HepG2 (cell line): ENCODE data around the gene MAP3K14. TPM values are rescaled to one million over a fixed set of nuclear protein-coding genes. Genes with fewer than 3 reads are reported as not detected.

Experiments used
- ARHGAP35 ChIP-seq: sonication (generic); formaldehyde crosslinking; IDR thresholded peaks from 2 replicates; pipeline ENCODE4 v1.9.0; 2022; ENCODE audit warnings: mild to moderate bottlenecking, inconsistent platforms, moderate library complexity, missing genetic modification reagents, borderline replicate concordance
- ATM ChIP-seq: fragments of 450-650 bp; IDR thresholded peaks from 2 replicates; pipeline ENCODE4 v1.7.1; 2017; ENCODE audit warnings: mild to moderate bottlenecking, borderline replicate concordance
- FLYWCH1 ChIP-seq: sonication (generic); formaldehyde crosslinking; IDR thresholded peaks from 2 replicates; pipeline ENCODE4 v1.8.1; 2023; ENCODE audit warnings: mild to moderate bottlenecking, missing genetic modification reagents
- IKZF1 ChIP-seq: fragments of 450-650 bp; IDR thresholded peaks from 2 replicates; pipeline ENCODE4 v1.7.1; 2016
- MAFK ChIP-seq, 2 experiments: IDR thresholded peaks in 1 of 2; conservative IDR thresholded peaks in 1 of 2; 2 replicates each; pipeline ENCODE4 v1.6.1; 2011; ENCODE audit warnings: improper control_type of control experiment in 2 of 2, low read length in 2 of 2
- MBNL3 ChIP-seq: fragments of 250-450 bp; sonication (Bioruptor Pico); conservative IDR thresholded peaks from 2 replicates; pipeline ENCODE4 v1.8.0; 2022; ENCODE audit warnings: mild to moderate bottlenecking, inconsistent platforms
- NFE2 ChIP-seq: sonication (generic); formaldehyde crosslinking; IDR thresholded peaks from 2 replicates; pipeline ENCODE4 v1.4.0; 2020; ENCODE audit warnings: missing genetic modification reagents
- NFYB ChIP-seq: sonication (generic); formaldehyde crosslinking; IDR thresholded peaks from 2 replicates; pipeline ENCODE4 v1.4.0; 2020; ENCODE audit warnings: missing genetic modification reagents
- PCBP1 ChIP-seq: fragments of 200-400 bp; formaldehyde crosslinking; IDR thresholded peaks from 2 replicates; pipeline ENCODE4 v1.6.1; 2017; ENCODE audit warnings: mild to moderate bottlenecking, low read depth, low read length, borderline replicate concordance
- TBP ChIP-seq: sonication (generic); formaldehyde crosslinking; IDR thresholded peaks from 2 replicates; pipeline ENCODE4 v1.5.0; 2020; ENCODE audit warnings: missing genetic modification reagents
- ZBTB42 ChIP-seq: sonication (generic); formaldehyde crosslinking; IDR thresholded peaks from 2 replicates; pipeline ENCODE4 v1.5.0; 2020; ENCODE audit warnings: mild to moderate bottlenecking, missing genetic modification reagents
- ZNF136 ChIP-seq: sonication (generic); formaldehyde crosslinking; IDR thresholded peaks from 2 replicates; pipeline ENCODE4 v1.8.1; 2022; ENCODE audit warnings: low read depth, mild to moderate bottlenecking, moderate library complexity, missing genetic modification reagents
- ZNF224 ChIP-seq: sonication (generic); formaldehyde crosslinking; IDR thresholded peaks from 2 replicates; pipeline ENCODE4 v1.5.0; 2020; ENCODE audit warnings: mild to moderate bottlenecking, missing genetic modification reagents
- ZNF281 ChIP-seq: sonication (generic); formaldehyde crosslinking; IDR thresholded peaks from 2 replicates; pipeline ENCODE4 v1.4.0; 2020; ENCODE audit warnings: missing genetic modification reagents, borderline replicate concordance
- ZNF746 ChIP-seq: sonication (generic); formaldehyde crosslinking; IDR thresholded peaks from 2 replicates; pipeline ENCODE4 v1.8.0; 2022; ENCODE audit warnings: mild to moderate bottlenecking, missing genetic modification reagents
- polyA plus RNA-seq, 8 experiments: library from polyadenylated mRNA; depleted of rRNA in 3 of 8; stranded (reverse) in 7 of 8; unstranded in 1 of 8; fragments of >200 nt; fragmentation: Illumina TruSeq in 4 of 8; extraction: Trizol in 4 of 8; gene quantifications; 2 replicates each; pipeline versions ENCODE4 v1.2.1 to v1.2.3, GENCODE V29; 2011 to 2016; ENCODE audit warnings: low read depth in 4 of 8, missing spikeins in 1 of 8, mixed read lengths in 1 of 8; ENCODE audit not compliant: insufficient read depth in 1 of 8
- total RNA-seq, 5 experiments: library from RNA; depleted of rRNA; stranded (reverse); fragments of >200 nt; fragmentation: Illumina TruSeq; extraction: Trizol; gene quantifications; 2 replicates each; pipeline ENCODE4 v1.2.3, GENCODE V29; 2016; ENCODE audit warnings: low read depth in 1 of 5
- TF ChIP-seq, protein P1 (sequence below): sonication (generic); formaldehyde crosslinking; IDR thresholded peaks from 2 replicates; pipeline ENCODE4 v1.9.0; 2022; ENCODE audit warnings: low read depth, missing genetic modification reagents
- TF ChIP-seq, protein P2 (sequence below): sonication (generic); formaldehyde crosslinking; IDR thresholded peaks from 2 replicates; pipeline ENCODE4 v1.8.1; 2023; ENCODE audit warnings: mild to moderate bottlenecking, missing genetic modification reagents
- TF ChIP-seq, protein P3 (sequence below): IDR thresholded peaks from 2 replicates; pipeline ENCODE4 v1.6.1; 2016; ENCODE audit warnings: low read depth, borderline replicate concordance
- TF ChIP-seq, protein P4 (sequence below): sonication (generic); formaldehyde crosslinking; IDR thresholded peaks from 2 replicates; pipeline ENCODE4 v1.4.0; 2020; ENCODE audit warnings: missing genetic modification reagents, borderline replicate concordance

Gene MAP3K14
- total and polyA plus RNA-seq, 2 of the 13 experiments (the other 11 are each of a cell fraction or from before 2014, with no cell fraction given): 2.6 TPM

DNA sequence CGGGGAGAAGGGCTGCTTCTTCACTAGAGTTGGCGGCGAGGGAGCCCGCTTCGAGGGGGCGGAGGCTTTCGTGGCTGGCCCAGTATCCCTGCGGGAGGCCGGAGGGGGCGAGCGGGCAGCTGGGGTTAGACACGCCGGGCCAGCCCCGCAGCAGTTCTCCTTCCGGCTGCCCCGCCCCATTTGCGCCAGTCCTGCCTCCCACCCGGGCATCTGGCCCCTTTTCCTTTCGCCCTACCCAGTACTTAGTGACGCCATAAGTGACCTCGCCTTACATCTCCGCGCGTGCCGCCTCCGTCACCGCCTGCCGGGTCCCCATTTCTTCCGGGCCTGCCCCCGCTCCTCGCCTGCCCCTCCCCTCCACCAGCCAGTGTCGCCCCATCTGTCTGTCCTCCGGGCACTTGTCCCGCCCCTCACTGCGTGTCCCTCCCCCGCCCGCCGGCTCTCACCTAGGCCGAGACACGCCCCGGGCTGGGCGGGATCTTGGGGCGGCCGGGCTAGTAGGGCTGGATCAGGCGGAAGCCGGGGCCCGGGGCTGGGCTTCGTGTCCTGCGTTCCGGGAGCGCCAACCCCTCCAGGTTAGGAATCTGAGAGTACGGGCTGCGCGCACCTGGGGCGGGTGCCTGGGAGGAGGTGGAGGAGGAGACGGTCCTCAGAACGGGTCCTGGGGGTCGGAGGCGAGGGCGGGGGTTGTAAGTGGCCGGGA, 69.2 kb downstream of the MAP3K14 start (continued):
- TF ChIP-seq, protein P1, sequence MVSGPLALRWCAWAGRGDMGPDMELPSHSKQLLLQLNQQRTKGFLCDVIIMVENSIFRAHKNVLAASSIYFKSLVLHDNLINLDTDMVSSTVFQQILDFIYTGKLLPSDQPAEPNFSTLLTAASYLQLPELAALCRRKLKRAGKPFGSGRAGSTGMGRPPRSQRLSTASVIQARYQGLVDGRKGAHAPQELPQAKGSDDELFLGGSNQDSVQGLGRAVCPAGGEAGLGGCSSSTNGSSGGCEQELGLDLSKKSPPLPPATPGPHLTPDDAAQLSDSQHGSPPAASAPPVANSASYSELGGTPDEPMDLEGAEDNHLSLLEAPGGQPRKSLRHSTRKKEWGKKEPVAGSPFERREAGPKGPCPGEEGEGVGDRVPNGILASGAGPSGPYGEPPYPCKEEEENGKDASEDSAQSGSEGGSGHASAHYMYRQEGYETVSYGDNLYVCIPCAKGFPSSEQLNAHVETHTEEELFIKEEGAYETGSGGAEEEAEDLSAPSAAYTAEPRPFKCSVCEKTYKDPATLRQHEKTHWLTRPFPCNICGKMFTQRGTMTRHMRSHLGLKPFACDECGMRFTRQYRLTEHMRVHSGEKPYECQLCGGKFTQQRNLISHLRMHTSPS: no peak
- TF ChIP-seq TBP (no peak), ZBTB42 (CRISPR knock-in tag) (no peak; the same call in 1 of the 2 replicates), PCBP1 (0 out of 2 replicates have a peak, but pooled peaks have one; percentile 65), ATM (no peak), MAFK (conservative IDR thresholded peaks at IDR 0.05 in 1 of 2, IDR thresholded peaks at IDR 0.05 in 1 of 2; ENCODE audit: low read length in 2 of 2) (no peak), ZNF224 (no peak), IKZF1 (no peak), ZNF281 (CRISPR knock-in tag) (peak; percentile 43; the same call in 1 of the 2 replicates), ZNF746 (CRISPR knock-in tag) (0 out of 2 replicates have a peak, but pooled peaks have one; percentile 30), FLYWCH1 (CRISPR knock-in tag) (no peak), ARHGAP35 (no peak), MBNL3 (CRISPR knock-in tag) (no peak), NFYB (CRISPR knock-in tag) (no peak; the same call in 1 of the 2 replicates), NFE2 (no peak), ZNF136 (CRISPR knock-in tag) (no peak; the same call in 1 of the 2 replicates)
- TF ChIP-seq, protein P2, sequence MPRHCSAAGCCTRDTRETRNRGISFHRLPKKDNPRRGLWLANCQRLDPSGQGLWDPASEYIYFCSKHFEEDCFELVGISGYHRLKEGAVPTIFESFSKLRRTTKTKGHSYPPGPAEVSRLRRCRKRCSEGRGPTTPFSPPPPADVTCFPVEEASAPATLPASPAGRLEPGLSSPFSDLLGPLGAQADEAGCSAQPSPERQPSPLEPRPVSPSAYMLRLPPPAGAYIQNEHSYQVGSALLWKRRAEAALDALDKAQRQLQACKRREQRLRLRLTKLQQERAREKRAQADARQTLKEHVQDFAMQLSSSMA (CRISPR knock-in tag): no peak
- TF ChIP-seq, protein P3, sequence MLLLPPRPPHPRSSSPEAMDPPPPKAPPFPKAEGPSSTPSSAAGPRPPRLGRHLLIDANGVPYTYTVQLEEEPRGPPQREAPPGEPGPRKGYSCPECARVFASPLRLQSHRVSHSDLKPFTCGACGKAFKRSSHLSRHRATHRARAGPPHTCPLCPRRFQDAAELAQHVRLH (CRISPR knock-in tag): no peak
- TF ChIP-seq, protein P4, sequence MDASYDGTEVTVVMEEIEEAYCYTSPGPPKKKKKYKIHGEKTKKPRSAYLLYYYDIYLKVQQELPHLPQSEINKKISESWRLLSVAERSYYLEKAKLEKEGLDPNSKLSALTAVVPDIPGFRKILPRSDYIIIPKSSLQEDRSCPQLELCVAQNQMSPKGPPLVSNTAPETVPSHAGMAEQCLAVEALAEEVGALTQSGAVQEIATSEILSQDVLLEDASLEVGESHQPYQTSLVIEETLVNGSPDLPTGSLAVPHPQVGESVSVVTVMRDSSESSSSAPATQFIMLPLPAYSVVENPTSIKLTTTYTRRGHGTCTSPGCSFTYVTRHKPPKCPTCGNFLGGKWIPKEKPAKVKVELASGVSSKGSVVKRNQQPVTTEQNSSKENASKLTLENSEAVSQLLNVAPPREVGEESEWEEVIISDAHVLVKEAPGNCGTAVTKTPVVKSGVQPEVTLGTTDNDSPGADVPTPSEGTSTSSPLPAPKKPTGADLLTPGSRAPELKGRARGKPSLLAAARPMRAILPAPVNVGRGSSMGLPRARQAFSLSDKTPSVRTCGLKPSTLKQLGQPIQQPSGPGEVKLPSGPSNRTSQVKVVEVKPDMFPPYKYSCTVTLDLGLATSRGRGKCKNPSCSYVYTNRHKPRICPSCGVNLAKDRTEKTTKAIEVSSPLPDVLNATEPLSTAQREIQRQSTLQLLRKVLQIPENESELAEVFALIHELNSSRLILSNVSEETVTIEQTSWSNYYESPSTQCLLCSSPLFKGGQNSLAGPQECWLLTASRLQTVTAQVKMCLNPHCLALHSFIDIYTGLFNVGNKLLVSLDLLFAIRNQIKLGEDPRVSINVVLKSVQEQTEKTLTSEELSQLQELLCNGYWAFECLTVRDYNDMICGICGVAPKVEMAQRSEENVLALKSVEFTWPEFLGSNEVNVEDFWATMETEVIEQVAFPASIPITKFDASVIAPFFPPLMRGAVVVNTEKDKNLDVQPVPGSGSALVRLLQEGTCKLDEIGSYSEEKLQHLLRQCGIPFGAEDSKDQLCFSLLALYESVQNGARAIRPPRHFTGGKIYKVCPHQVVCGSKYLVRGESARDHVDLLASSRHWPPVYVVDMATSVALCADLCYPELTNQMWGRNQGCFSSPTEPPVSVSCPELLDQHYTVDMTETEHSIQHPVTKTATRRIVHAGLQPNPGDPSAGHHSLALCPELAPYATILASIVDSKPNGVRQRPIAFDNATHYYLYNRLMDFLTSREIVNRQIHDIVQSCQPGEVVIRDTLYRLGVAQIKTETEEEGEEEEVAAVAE (CRISPR knock-in tag): no peak; the same call in 1 of the 2 replicates
